WTC11 (cell line): ENCODE measurements around the gene MCL1.

ENCODE experiments used
- ATF3 ChIP-seq: sonication (generic); formaldehyde crosslinking; conservative IDR thresholded peaks from 2 replicates; pipeline ENCODE4 v1.8.1; 2022; ENCODE audit warnings: mild to moderate bottlenecking, missing genetic modification reagents
- CREM ChIP-seq: sonication (generic); formaldehyde crosslinking; IDR thresholded peaks from 2 replicates; pipeline ENCODE4 v1.8.1; 2022; ENCODE audit warnings: mild to moderate bottlenecking, missing genetic modification reagents, moderate library complexity
- FOXK1 ChIP-seq: sonication (generic); formaldehyde crosslinking; IDR thresholded peaks from 2 replicates; pipeline ENCODE4 v1.8.0; 2022; ENCODE audit warnings: mild to moderate bottlenecking, moderate library complexity, missing genetic modification reagents
- IRF2 ChIP-seq: sonication (generic); formaldehyde crosslinking; IDR thresholded peaks from 2 replicates; pipeline ENCODE4 v1.8.0; 2022; ENCODE audit warnings: low read depth, missing genetic modification reagents, borderline replicate concordance
- JUN ChIP-seq: sonication (generic); formaldehyde crosslinking; IDR thresholded peaks from 2 replicates; pipeline ENCODE4 v1.8.0; 2023; ENCODE audit warnings: mild to moderate bottlenecking, missing genetic modification reagents
- NR2C2 ChIP-seq: sonication (generic); formaldehyde crosslinking; IDR thresholded peaks from 2 replicates; pipeline ENCODE4 v1.8.0; 2022; ENCODE audit warnings: mild to moderate bottlenecking, missing genetic modification reagents
- SMAD3 ChIP-seq: sonication (generic); formaldehyde crosslinking; IDR thresholded peaks from 2 replicates; pipeline ENCODE4 v1.8.0; 2022; ENCODE audit warnings: missing genetic modification reagents, mild to moderate bottlenecking, borderline replicate concordance
- USF2 ChIP-seq: sonication (generic); formaldehyde crosslinking; IDR thresholded peaks from 2 replicates; pipeline ENCODE4 v1.8.1; 2023; ENCODE audit warnings: mild to moderate bottlenecking, missing genetic modification reagents, moderate library complexity
- ZNF121 ChIP-seq: sonication (generic); formaldehyde crosslinking; IDR thresholded peaks from 2 replicates; pipeline ENCODE4 v1.8.0; 2023; ENCODE audit warnings: missing genetic modification reagents
- TF ChIP-seq, protein P1 (sequence below): sonication (generic); formaldehyde crosslinking; IDR thresholded peaks from 2 replicates; pipeline ENCODE4 v1.8.1; 2023; ENCODE audit warnings: mild to moderate bottlenecking, missing genetic modification reagents, moderate library complexity
- TF ChIP-seq, protein P2 (sequence below): fragments of 200-600 bp; IDR thresholded peaks from 2 replicates; pipeline ENCODE4 v1.8.0; 2022; ENCODE audit warnings: antibody characterized with exemption
- TF ChIP-seq, protein P3 (sequence below): sonication (generic); formaldehyde crosslinking; IDR thresholded peaks from 2 replicates; pipeline ENCODE4 v1.8.0; 2022; ENCODE audit warnings: mild to moderate bottlenecking, missing genetic modification reagents

GRCh38 chr1:150567717-150568593, 11.5 kb downstream of the MCL1 start:
- TF ChIP-seq, protein P1, sequence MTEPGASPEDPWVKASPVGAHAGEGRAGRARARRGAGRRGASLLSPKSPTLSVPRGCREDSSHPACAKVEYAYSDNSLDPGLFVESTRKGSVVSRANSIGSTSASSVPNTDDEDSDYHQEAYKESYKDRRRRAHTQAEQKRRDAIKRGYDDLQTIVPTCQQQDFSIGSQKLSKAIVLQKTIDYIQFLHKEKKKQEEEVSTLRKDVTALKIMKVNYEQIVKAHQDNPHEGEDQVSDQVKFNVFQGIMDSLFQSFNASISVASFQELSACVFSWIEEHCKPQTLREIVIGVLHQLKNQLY (CRISPR knock-in tag) = no peak
- TF ChIP-seq JUN (CRISPR knock-in tag) = no peak
- no peak for TF ChIP-seq IRF2
- no peak for TF ChIP-seq CREM (CRISPR knock-in tag)
- peak; percentile 54 for TF ChIP-seq FOXK1 (CRISPR knock-in tag)
- TF ChIP-seq, protein P2, sequence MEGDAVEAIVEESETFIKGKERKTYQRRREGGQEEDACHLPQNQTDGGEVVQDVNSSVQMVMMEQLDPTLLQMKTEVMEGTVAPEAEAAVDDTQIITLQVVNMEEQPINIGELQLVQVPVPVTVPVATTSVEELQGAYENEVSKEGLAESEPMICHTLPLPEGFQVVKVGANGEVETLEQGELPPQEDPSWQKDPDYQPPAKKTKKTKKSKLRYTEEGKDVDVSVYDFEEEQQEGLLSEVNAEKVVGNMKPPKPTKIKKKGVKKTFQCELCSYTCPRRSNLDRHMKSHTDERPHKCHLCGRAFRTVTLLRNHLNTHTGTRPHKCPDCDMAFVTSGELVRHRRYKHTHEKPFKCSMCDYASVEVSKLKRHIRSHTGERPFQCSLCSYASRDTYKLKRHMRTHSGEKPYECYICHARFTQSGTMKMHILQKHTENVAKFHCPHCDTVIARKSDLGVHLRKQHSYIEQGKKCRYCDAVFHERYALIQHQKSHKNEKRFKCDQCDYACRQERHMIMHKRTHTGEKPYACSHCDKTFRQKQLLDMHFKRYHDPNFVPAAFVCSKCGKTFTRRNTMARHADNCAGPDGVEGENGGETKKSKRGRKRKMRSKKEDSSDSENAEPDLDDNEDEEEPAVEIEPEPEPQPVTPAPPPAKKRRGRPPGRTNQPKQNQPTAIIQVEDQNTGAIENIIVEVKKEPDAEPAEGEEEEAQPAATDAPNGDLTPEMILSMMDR = no peak
- TF ChIP-seq ZNF121 (CRISPR knock-in tag) = no peak
- TF ChIP-seq NR2C2 (CRISPR knock-in tag) = no peak
- TF ChIP-seq SMAD3 = no peak
- TF ChIP-seq ATF3 (CRISPR knock-in tag) = no peak
- TF ChIP-seq, protein P3, sequence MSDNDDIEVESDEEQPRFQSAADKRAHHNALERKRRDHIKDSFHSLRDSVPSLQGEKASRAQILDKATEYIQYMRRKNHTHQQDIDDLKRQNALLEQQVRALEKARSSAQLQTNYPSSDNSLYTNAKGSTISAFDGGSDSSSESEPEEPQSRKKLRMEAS = 0 out of 2 replicates have a peak, but pooled peaks have one; percentile 41
- peak; percentile 83 for TF ChIP-seq USF2 (CRISPR knock-in tag)
